ENCODE measurements around the gene PREX1. TPM values are rescaled to one million over a fixed set of nuclear protein-coding genes. Genes with fewer than 3 reads are reported as not detected.

The PREX1 gene
- total RNA-seq, 1 donor from 2014 or later: 11.2 TPM

- no peaks in the 10 kb centered on the region for H3K9me3 ChIP-seq (replicated peaks)
- no peak for TF ChIP-seq CTCF (IDR thresholded peaks at IDR 0.05; ENCODE audit: borderline replicate concordance)
- intact Hi-C loops (cut with micrococcal nuclease): no loop called here
- no peaks in the 10 kb centered on the region for H3K36me3 ChIP-seq
- peaks cover 22% of the 10 kb centered on the region for H3K4me1 ChIP-seq
- no peak for DNase-seq
- no peak overlapping the region for H3K4me3 ChIP-seq
- H3K27ac ChIP-seq (replicated peaks): no peak overlapping the region
- H3K27me3 ChIP-seq (ENCODE audit: low read depth): peaks cover 39% of the 10 kb centered on the region
These were observed 242.5 kb downstream of the PREX1 start for GRCh38 chr20:48585061-48585870.

- Histone ChIP-seq H3K36me3 (no peaks in the 10 kb centered on the region), H3K4me3 (no peak overlapping the region), H3K27me3 (ENCODE audit: low read depth) (peaks cover 44% of the 10 kb centered on the region), H3K27ac (replicated peaks) (no peak overlapping the region), H3K9me3 (replicated peaks) (no peaks in the 10 kb centered on the region), H3K4me1 (peaks cover 22% of the 10 kb centered on the region)
- intact Hi-C loops (cut with micrococcal nuclease): no loop called here
- no peak for DNase-seq
- no peak for TF ChIP-seq CTCF (IDR thresholded peaks at IDR 0.05; ENCODE audit: borderline replicate concordance)
These were observed 243.3 kb downstream of the PREX1 start for GRCh38 chr20:48584391-48585060.

GRCh38 chr20:48583801-48584200, 244.0 kb downstream of the PREX1 start:
- DNase-seq: no peak
- no peaks in the 10 kb centered on the region for H3K36me3 ChIP-seq
- intact Hi-C loops (cut with micrococcal nuclease): no loop called here
- no peaks in the 10 kb centered on the region for H3K9me3 ChIP-seq (replicated peaks)
- H3K4me3 ChIP-seq: no peak overlapping the region
- H3K27ac ChIP-seq (replicated peaks): no peak overlapping the region
- no peak for TF ChIP-seq CTCF (IDR thresholded peaks at IDR 0.05; ENCODE audit: borderline replicate concordance)
- peaks cover 44% of the 10 kb centered on the region for H3K27me3 ChIP-seq (ENCODE audit: low read depth)
- peaks cover 22% of the 10 kb centered on the region for H3K4me1 ChIP-seq

- no peak overlapping the region for H3K4me3 ChIP-seq
- intact Hi-C loops (cut with micrococcal nuclease): no loop called here
- no peaks in the 10 kb centered on the region for H3K9me3 ChIP-seq (replicated peaks)
- no peak for DNase-seq
- no peaks in the 10 kb centered on the region for H3K36me3 ChIP-seq
- no peak for TF ChIP-seq CTCF (IDR thresholded peaks at IDR 0.05; ENCODE audit: borderline replicate concordance)
- H3K27ac ChIP-seq (replicated peaks): no peak overlapping the region
- peaks cover 22% of the 10 kb centered on the region for H3K4me1 ChIP-seq
- H3K27me3 ChIP-seq (ENCODE audit: low read depth): peaks cover 46% of the 10 kb centered on the region
These were observed 244.6 kb downstream of the PREX1 start for GRCh38 chr20:48583171-48583570.

- Histone ChIP-seq H3K4me3 (no peak overlapping the region), H3K9me3 (replicated peaks) (no peaks in the 10 kb centered on the region), H3K27me3 (ENCODE audit: low read depth) (peaks cover 52% of the 10 kb centered on the region), H3K36me3 (no peaks in the 10 kb centered on the region), H3K4me1 (peaks cover 22% of the 10 kb centered on the region), H3K27ac (replicated peaks) (no peak overlapping the region)
- TF ChIP-seq CTCF (IDR thresholded peaks at IDR 0.05; ENCODE audit: borderline replicate concordance): no peak
- no peak for DNase-seq
- intact Hi-C loops (cut with micrococcal nuclease): no loop called here
These were observed 245.2 kb downstream of the PREX1 start for GRCh38 chr20:48582673-48582985.
